Urinary bladder (tissue), 4 donors: Measurements from ENCODE around the gene GSG1L2. TPM values are rescaled to one million over a fixed set of nuclear protein-coding genes. Genes with fewer than 3 reads are reported as not detected.

Experiments
- DNase-seq: peaks from one replicate; pipeline ENCODE4 v3.0.0-alpha.2; 2015; ENCODE audit errors: extremely low spot score
- H3K27ac ChIP-seq: one replicate; pipeline ENCODE4 v1.5.1; 2013; ENCODE audit warnings: low read depth, mild to moderate bottlenecking, moderate library complexity
- H3K36me3 ChIP-seq: one replicate; pipeline ENCODE4 v1.6.1; 2013; ENCODE audit warnings: mild to moderate bottlenecking, moderate library complexity; ENCODE audit not compliant: insufficient read depth
- H3K4me1 ChIP-seq: one replicate; pipeline ENCODE4 v1.6.1; 2013; ENCODE audit warnings: mild to moderate bottlenecking, moderate library complexity; ENCODE audit not compliant: insufficient read depth
- H3K4me3 ChIP-seq: one replicate; pipeline ENCODE4 v1.5.1; 2013; ENCODE audit warnings: low read depth, low read length
- WGBS: extraction: QIAGEN DNeasy Blood & Tissue Kit; methylation state at CpG from one replicate; pipeline ENCODE4 v1.1.7; 2013; 5-methylcytosine and 5-hydroxymethylcytosine counted together
- polyA plus RNA-seq: library from polyadenylated mRNA; stranded (reverse); fragments of 200-250 nt; gene quantifications from one replicate; pipeline ENCODE4 v1.2.3, GENCODE V29; 2013
- total RNA-seq: library from RNA; depleted of rRNA; stranded (reverse); fragments of >200 nt; gene quantifications from one replicate; pipeline ENCODE4 v1.2.3, GENCODE V29; 2014
- donor health status: healthy with polysubstance abuse.
- donor health status: healthy.

Gene GSG1L2
- total and polyA plus RNA-seq, 2 donors: not detected

DNA sequence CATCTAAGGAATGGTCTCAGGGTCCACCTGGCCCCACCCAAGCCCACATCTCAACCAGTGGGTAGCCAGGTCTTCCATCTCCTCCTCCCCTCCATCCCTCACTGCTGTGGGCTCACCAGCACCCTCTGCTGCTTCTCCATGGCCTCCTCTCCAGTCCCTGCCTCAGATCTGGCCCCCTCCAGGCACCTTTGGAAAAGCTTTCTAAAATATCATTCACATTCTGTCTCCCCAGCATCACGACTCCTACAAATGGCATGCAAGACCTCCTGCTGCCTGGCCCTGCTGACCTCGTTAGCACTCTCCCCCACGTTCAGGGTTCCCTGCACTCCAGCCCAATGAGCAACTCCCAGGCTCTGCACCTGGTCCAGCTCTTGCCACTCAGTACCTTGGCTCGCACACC is 17.6 kb upstream of the GSG1L2 start:
- H3K27ac ChIP-seq: no peak overlapping the region
- DNase-seq: no peak
- no peaks in the 10 kb centered on the region for H3K36me3 ChIP-seq
- H3K4me3 ChIP-seq: no peak overlapping the region
- 74% methylated on average over 4 of the region's 4 CpGs for WGBS
- H3K4me1 ChIP-seq: peaks cover 3% of the 10 kb centered on the region

DNA sequence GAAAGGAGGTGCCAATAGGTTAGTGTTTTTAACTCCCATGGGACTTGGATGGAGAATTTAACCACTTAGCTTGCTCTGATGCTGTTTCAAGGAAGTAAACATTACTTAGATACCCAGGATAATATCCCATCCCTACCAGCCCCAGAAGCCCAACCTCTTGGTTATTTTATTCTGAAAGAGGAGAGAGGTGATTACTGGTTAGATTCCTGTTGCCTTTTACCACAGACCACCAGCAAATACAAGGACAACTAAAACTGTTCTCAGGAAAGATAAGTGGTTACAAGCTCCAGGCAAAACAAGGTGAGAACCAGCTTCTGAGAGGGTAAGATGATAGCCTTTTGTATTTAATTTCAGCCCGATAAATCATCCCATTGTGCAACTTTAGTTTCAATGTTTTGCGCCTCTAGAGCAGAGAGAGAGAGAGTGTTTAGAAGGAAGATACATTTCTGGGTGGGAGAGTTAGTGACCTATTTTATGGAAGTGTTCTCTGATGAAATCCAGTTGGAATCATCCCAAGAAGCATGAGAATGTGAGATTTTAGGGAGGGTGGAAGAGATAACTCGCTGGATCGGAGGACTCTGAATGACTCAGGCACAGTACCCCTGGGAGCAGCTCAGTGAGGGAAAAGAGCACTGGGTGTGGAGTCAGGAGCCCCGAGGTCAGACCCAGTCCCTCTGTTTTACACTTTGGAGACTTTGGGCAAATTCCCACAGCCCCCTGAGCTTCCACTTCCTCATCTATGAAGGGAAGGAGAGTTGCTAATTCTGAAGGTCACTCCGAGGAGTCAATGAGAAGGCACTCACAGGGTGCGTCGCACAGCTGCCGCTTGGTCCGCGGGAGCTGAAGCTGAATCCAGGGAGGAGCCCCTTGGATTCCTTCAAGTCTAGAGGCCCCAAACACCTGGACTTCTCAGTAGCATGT is 15.9 kb upstream of the GSG1L2 start:
- peak; percentile 35 for DNase-seq
- H3K4me1 ChIP-seq: peaks cover 3% of the 10 kb centered on the region
- no peak overlapping the region for H3K4me3 ChIP-seq
- 34% methylated on average over 11 of the region's 11 CpGs for WGBS
- H3K27ac ChIP-seq: no peak overlapping the region
- H3K36me3 ChIP-seq: no peaks in the 10 kb centered on the region

DNA sequence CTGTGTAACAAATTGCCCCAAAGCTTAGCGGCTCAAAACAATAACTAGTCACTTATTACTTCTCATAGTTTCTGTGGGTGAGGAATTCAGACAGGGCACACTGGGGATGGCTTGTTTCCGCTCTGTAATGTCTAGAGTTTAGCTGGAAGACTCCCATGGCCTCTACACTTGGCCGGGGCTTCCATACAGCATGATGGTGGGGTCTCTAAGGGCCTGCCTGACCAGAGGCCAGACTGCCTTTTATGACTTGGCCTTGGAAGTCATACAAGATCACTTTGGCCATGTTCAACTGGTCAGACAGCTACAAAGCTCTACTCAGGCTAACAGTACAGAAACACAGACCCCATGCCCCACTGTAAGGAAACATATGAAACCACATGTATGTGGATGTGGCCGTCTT is 12.0 kb upstream of the GSG1L2 start:
- Histone ChIP-seq H3K27ac (no peak overlapping the region), H3K4me1 (no peaks in the 10 kb centered on the region), H3K36me3 (no peaks in the 10 kb centered on the region), H3K4me3 (no peak overlapping the region)
- no peak for DNase-seq
- 90% methylated on average over 4 of the region's 4 CpGs for WGBS

DNA sequence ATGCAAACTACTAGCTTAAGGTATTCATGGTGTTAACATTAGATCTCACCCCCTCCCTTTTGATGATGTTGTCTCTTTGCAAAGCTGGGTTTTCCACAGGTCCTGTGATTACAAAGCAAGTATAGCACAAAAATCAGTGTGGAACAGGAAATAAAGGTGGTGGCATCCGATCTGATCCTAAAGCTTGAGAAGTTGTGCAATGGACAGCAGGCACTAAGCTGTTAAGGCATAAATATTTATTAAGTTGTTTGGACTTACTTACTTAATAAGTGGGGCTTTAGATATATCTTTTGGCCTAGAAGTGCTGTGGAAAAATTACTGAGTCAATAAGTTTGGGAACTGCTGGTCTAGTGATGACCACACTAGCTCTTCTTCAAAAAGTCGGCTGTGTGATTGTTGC is 8.8 kb upstream of the GSG1L2 start:
- H3K4me3 ChIP-seq: no peak overlapping the region
- no peak for DNase-seq
- 61% methylated on average over 2 of the region's 2 CpGs for WGBS
- H3K36me3 ChIP-seq: no peaks in the 10 kb centered on the region
- no peaks in the 10 kb centered on the region for H3K4me1 ChIP-seq
- H3K27ac ChIP-seq: no peak overlapping the region

DNA sequence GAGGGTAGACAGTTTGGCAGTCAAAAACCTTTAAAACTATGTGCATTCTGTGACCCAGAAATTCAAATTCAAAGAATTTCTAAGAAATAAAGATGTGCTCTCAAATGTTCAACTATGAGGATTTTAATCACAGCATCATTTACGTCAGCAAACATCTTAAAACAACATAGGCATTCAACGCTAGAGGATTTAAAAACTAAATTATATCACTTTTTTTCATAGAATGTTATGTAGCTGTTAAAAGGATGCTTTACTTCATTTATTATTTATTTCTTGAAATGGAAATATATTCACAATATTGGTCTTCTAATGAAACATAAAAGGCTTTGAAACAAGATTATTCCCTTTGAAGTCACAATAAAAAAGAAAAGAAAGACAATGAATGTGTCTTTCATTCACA is 7.5 kb upstream of the GSG1L2 start:
- DNase-seq: no peak
- Histone ChIP-seq H3K36me3 (no peaks in the 10 kb centered on the region), H3K27ac (no peak overlapping the region), H3K4me3 (no peak overlapping the region), H3K4me1 (no peaks in the 10 kb centered on the region)
- 61% methylated on average over 2 of the region's 2 CpGs for WGBS

DNA sequence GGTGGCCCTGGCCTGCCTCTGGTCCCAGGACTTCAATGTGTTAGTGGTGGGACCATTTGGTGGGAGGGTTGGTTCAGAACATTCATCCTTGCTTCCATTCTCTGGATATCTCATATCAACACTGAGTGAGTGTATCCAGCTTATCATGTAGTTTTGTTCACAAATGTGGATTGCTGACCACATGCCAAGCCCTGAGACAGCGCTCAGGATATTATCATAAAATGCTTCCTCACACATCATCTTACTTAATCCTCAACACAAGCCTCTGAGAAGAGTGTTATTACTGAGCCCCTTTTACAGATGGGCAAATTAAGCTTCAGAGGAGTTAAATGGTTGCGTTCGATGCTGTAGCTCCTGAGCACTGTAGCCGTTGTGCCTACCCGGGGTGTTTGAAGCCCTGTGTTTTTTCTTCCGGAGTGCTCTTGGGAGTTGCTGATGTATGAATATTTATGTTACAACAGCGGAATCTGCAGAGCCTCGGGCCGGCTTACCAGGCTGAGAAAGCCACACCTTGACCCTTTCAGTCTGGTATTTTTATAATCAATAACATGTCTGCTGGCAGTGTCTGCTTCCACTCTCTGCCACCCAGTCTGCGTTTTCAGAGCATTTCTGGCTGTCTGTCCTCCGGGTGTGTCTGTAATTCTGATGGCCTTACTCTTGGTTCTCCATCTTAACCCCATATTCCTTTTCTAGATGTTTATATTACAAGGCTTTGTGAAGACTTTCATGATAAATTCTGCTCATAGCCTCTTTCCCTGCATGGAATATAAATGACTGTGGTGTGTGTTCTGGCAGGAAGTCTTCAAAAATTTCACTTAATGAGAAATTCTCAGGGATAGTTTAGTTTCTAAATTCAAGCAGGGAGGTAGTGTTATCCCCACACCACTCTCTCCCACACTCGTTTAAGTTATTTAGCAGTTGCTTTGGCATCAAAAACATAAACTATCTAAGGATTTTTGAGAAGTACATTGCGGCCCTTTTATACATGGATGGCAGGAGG is 6.7 kb upstream of the GSG1L2 start:
- 26% methylated on average over 13 of the region's 13 CpGs for WGBS
- Histone ChIP-seq H3K36me3 (no peaks in the 10 kb centered on the region), H3K27ac (no peak overlapping the region), H3K4me1 (no peaks in the 10 kb centered on the region), H3K4me3 (no peak overlapping the region)
- no peak for DNase-seq

DNA sequence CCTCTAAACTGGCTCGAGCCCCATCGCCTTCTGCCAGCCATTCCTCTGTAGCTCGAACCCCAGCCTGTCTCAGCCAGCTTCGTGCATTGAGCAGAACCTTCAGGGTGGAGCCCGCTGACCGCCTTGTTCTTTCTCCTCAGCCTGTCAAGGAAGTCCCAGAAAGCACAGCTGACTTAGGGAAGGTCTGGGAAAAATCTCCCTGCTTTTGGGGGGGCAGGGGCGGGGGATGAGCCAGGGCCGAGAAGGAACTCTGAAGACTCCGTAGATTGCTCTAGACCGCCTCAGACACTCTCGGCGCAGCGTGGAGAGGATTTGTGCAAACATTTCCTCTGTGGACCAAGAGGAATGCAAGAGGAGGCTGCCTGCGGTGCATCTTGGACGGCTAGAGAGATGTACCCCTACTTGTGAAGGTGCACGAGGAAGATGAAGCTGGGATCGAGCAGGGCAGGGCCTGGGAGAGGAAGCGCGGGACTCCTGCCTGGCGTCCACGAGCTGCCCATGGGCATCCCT is 3.8 kb upstream of the GSG1L2 start, which contains the start of gene GLP2R:
Gene GLP2R (plus strand): TSS at position 284 of the 510 bp plus-strand sequence. CDS start 140 bp downstream, at position 424.
- Histone ChIP-seq H3K4me1 (no peaks in the 10 kb centered on the region), H3K4me3 (no peak within 1 kb of the TSS), H3K36me3 (no peaks in the 10 kb centered on the region), H3K27ac (no peak within 1 kb of the TSS)
- 45% methylated on average over 21 of the region's 21 CpGs for WGBS
- DNase-seq: no peak

DNA sequence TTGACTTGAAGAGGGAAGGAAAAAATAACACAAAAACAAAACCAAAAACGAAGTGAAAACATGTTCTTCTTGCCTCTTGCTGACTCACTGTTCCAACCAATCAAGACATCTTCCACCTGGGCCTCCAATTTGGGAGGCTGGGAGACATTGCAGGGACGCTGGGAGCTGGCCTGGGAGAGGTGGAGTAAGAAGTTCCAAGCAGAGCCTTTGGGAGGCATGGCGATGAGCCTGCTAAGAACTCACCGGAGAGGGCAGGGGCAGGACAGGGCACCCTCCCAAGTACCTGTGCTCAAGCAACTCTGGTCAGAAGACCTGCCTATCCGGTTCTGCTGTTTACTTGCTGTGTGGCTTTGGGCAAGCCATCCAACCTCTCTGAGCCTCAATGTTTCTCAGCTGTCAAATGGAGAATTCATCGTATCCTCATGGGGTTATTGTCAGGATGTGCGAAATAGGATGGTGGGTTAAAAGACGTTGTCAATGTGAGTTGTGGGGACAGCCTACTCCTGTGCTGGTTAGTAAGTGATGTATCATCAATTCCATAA is 3.0 kb upstream of the GSG1L2 start:
- DNase-seq: no peak
- no peaks in the 10 kb centered on the region for H3K4me1 ChIP-seq
- 86% methylated on average over 8 of the region's 8 CpGs for WGBS

DNA sequence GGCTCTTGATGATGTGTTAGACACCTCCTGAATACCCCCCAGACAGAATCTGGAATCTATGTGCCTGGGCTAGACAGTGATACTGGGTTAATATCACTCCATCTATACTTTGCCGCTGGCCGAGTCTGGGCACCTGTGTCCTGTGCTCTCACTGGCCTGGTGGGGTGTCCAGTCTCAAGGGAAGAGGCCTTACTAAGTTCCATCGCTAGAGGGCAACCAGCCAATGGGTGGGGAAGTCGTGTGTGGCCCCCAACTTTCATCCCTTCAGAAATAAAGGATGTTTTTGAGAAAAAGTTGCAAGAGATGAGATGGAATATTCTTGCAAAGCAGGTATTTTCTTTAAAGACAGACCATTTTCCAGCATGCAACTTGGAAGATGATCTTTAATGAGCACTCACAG is 2.2 kb upstream of the GSG1L2 start:
- WGBS: 72% methylated on average over 4 of the region's 4 CpGs
- Histone ChIP-seq H3K4me3 (no peak overlapping the region), H3K4me1 (no peaks in the 10 kb centered on the region), H3K36me3 (no peaks in the 10 kb centered on the region), H3K27ac (no peak overlapping the region)
- no peak for DNase-seq

More for the DNA sequence above, 3.0 kb upstream of the GSG1L2 start:
- Histone ChIP-seq H3K27ac (no peak overlapping the region), H3K36me3 (no peaks in the 10 kb centered on the region), H3K4me3 (no peak overlapping the region)

DNA sequence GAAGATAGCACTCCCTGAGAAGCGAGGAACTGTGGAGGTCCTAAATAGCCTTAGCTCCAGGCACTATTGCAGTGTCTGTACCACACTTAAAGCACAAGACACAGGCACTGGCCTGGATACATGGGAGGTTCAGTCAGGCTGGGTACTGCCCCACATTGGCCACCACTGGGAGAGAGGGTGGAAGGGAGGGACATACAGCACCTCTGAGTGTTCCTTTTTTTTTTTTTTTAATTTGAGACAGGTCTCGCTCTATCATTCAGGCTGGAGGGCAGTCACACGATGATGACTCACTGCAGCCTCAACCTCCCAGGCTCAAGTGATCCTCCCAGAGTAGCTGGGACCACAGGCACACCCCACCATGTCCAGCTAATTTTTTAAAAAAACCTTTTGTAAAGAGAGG is 1.4 kb downstream of the GSG1L2 start:
- no peak overlapping the region for H3K4me3 ChIP-seq
- H3K27ac ChIP-seq: no peak overlapping the region
- H3K4me1 ChIP-seq: no peaks in the 10 kb centered on the region
- no peaks in the 10 kb centered on the region for H3K36me3 ChIP-seq
- WGBS: 93% methylated on average over 3 of the region's 3 CpGs
- no peak for DNase-seq

DNA sequence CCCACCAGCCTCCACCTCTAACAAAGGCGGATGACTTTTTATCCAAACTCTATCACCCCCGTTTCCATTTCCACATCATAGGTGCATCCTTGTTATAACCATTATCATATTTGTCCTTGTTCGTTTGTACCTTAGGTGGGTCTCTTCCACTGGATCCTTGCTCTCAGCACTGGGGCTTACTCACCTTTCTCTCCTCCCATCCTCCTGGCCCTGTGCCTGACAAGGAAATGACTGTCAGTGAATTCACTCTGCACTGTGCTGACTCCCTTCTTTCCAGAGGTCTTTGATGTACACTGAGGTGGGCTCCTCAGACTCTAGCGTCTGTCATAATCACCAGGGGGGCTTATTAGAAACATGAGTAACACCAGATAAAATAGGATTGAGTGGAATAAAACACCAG is 3.1 kb downstream of the GSG1L2 start:
- no peak overlapping the region for H3K4me3 ChIP-seq
- WGBS: 79% methylated on average over 4 of the region's 4 CpGs
- DNase-seq: no peak
- no peaks in the 10 kb centered on the region for H3K36me3 ChIP-seq
- no peaks in the 10 kb centered on the region for H3K4me1 ChIP-seq
- no peak overlapping the region for H3K27ac ChIP-seq

DNA sequence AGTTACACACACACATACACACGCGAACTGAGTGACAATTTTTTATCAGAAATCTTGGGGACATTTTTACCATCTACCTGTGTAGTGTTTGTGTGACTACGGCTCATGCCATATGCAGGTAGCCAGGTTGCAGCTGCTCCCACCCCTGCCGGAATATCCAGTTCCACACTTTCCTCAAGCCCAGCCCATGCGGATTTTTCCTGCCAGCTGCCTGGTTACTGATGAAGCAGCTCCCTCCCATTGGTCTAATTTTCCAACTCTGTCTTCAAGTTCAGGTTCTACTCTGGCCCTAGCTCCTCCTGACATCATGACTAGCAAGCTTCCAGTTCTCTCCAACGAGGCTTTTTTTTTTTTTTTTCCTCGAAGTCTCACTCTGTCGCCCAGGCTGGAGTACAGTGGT is 4.8 kb downstream of the GSG1L2 start:
- no peak overlapping the region for H3K27ac ChIP-seq
- H3K4me1 ChIP-seq: no peaks in the 10 kb centered on the region
- no peak overlapping the region for H3K4me3 ChIP-seq
- DNase-seq: no peak
- no peaks in the 10 kb centered on the region for H3K36me3 ChIP-seq
- WGBS: 49% methylated on average over 8 of the region's 8 CpGs

DNA sequence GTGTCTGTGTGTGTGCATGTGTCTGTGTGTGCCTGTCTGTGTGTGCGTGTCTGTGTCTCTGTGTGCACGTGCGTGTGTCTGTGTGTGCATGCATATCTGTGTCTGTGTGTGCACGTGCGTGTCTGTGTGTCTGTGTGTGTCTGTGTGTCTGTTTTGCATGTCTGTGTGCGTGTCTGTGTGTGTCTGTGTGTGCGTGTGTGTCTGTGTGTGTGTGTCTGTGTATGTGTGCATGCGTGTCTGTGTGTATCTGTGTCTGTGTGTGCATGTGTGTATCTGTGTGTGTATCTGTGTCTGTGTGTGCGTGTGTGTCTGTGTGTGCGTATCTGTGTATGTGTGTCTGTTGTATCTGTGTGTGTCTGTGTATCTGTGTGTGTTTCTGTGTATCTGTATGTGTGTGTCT is 5.4 kb downstream of the GSG1L2 start:
- DNase-seq: no peak
- H3K4me1 ChIP-seq: no peaks in the 10 kb centered on the region
- WGBS: 86% methylated on average over 10 of the region's 10 CpGs

More for the DNA sequence above, 5.4 kb downstream of the GSG1L2 start:
- Histone ChIP-seq H3K4me3 (no peak overlapping the region), H3K36me3 (no peaks in the 10 kb centered on the region), H3K27ac (no peak overlapping the region)
